CD14-positive monocyte (primary cell): ENCODE results near the gene APOC3. TPM values are rescaled to one million over a fixed set of nuclear protein-coding genes. Genes with fewer than 3 reads are reported as not detected.

Source experiments
- DNase-seq, 3 donors: peaks; one replicate each; pipeline ENCODE4 v3.0.0-alpha.2; 2011 to 2022
- H2AFZ ChIP-seq: 2 replicates; pipeline ENCODE4 v1.6.0; 2012; ENCODE audit warnings: mild to moderate bottlenecking, low read depth, low read length, inconsistent platforms; ENCODE audit not compliant: insufficient read depth, poor library complexity, severe bottlenecking
- H3K27ac ChIP-seq, 2 donors: 1 replicate in 1 of 2; 2 replicates in 1 of 2; pipeline ENCODE4 v1.5.1; 2012 to 2013; ENCODE audit warnings: low read length in 2 of 2, control low read depth in 1 of 2, inconsistent platforms in 1 of 2, low read depth in 1 of 2, mild to moderate bottlenecking in 1 of 2
- H3K27me3 ChIP-seq, 2 donors: one replicate each; pipeline versions ENCODE4 v1.6.0 to v1.6.1; 2011 to 2013; ENCODE audit warnings: low read length in 2 of 2; ENCODE audit not compliant: control insufficient read depth in 2 of 2, insufficient read depth in 2 of 2
- H3K36me3 ChIP-seq, 2 donors: replicated peaks in 1 of 2; 1 replicate in 1 of 2; 2 replicates in 1 of 2; pipeline versions ENCODE4 v1.5.1 to v1.6.1; 2012 to 2013; ENCODE audit warnings: low read length in 2 of 2, control low read depth in 1 of 2, inconsistent platforms in 1 of 2, mild to moderate bottlenecking in 1 of 2; ENCODE audit not compliant: insufficient read depth in 2 of 2, control insufficient read depth in 1 of 2
- H3K4me1 ChIP-seq, 2 donors: 1 replicate in 1 of 2; 2 replicates in 1 of 2; pipeline versions ENCODE4 v1.5.1 to v1.6.1; 2012 to 2013; ENCODE audit warnings: low read length in 2 of 2, control low read depth in 1 of 2, inconsistent platforms in 1 of 2, mild to moderate bottlenecking in 1 of 2, moderate library complexity in 1 of 2; ENCODE audit not compliant: insufficient read depth in 2 of 2, control insufficient read depth in 1 of 2
- H3K4me2 ChIP-seq: replicated peaks from 2 replicates; pipeline ENCODE3; 2012; ENCODE audit warnings: low read length, moderate library complexity, mild to moderate bottlenecking; ENCODE audit not compliant: poor library complexity, severe bottlenecking; ENCODE audit errors: extremely low read depth
- H3K4me3 ChIP-seq, 3 experiments: fragments of 200-600 bp in 1 of 3; sonication (generic) in 1 of 3; replicated peaks in 1 of 3; 1 replicate in 2 of 3; 2 replicates in 1 of 3; pipeline ENCODE4 v1.5.1; 2011 to 2013; ENCODE audit warnings: low read length in 3 of 3, mild to moderate bottlenecking in 3 of 3, control low read depth in 2 of 3, low read depth in 2 of 3, inconsistent platforms in 1 of 3, moderate library complexity in 1 of 3
- H3K79me2 ChIP-seq: 2 replicates; pipeline ENCODE4 v1.6.0; 2012; ENCODE audit warnings: mild to moderate bottlenecking, control low read depth, inconsistent platforms, low read length, moderate library complexity; ENCODE audit not compliant: insufficient read depth
- H3K9ac ChIP-seq: 2 replicates; pipeline ENCODE4 v1.6.0; 2017; ENCODE audit warnings: low read length, mild to moderate bottlenecking; ENCODE audit not compliant: insufficient read depth, poor library complexity, severe bottlenecking
- H3K9me3 ChIP-seq, 2 donors: replicated peaks in 1 of 2; 1 replicate in 1 of 2; 2 replicates in 1 of 2; pipeline versions ENCODE4 v1.5.1 to v1.6.1; 2012 to 2013; ENCODE audit warnings: low read length in 2 of 2, control low read depth in 1 of 2; ENCODE audit not compliant: control insufficient read depth in 1 of 2, insufficient read depth in 1 of 2
- H4K20me1 ChIP-seq: 2 replicates; pipeline ENCODE4 v1.6.0; 2012; ENCODE audit warnings: mild to moderate bottlenecking, low read length, control low read depth, moderate library complexity; ENCODE audit not compliant: insufficient read depth
- H3K27ac Mint-ChIP-seq, 7 donors: one replicate each; pipeline ENCODE4 v1.8.0; 2020; ENCODE audit warnings: mild to moderate bottlenecking in 7 of 7, mixed read lengths in 7 of 7, moderate library complexity in 6 of 7, inconsistent platforms in 2 of 7
- H3K27me3 Mint-ChIP-seq, 3 donors: one replicate each; pipeline ENCODE4 v1.8.0; 2021 to 2022; ENCODE audit warnings: low read depth in 3 of 3, mild to moderate bottlenecking in 3 of 3, mixed read lengths in 3 of 3, moderate library complexity in 3 of 3, inconsistent platforms in 1 of 3
- H3K36me3 Mint-ChIP-seq, 2 donors: one replicate each; pipeline ENCODE4 v1.8.0; 2020; ENCODE audit warnings: mixed read lengths in 2 of 2, inconsistent platforms in 1 of 2, mild to moderate bottlenecking in 1 of 2
- H3K4me1 Mint-ChIP-seq: one replicate; pipeline ENCODE4 v1.8.0; 2020; ENCODE audit warnings: mild to moderate bottlenecking, mixed read lengths
- H3K4me3 Mint-ChIP-seq, 2 donors: one replicate each; pipeline ENCODE4 v1.8.0; 2020; ENCODE audit warnings: mild to moderate bottlenecking in 2 of 2, mixed read lengths in 2 of 2, moderate library complexity in 1 of 2
- H3K9me3 Mint-ChIP-seq, 7 donors: one replicate each; pipeline ENCODE4 v1.8.0; 2020 to 2022; ENCODE audit warnings: mixed read lengths in 7 of 7, mild to moderate bottlenecking in 6 of 7, moderate library complexity in 6 of 7, inconsistent platforms in 2 of 7
- WGBS: methylation state at CpG from one replicate; pipeline ENCODE4 v1.1.5; 2013; ENCODE audit warnings: missing lambda C conversion rate; ENCODE audit not compliant: insufficient coverage; 5-methylcytosine and 5-hydroxymethylcytosine counted together
- intact Hi-C, 2 donors: fragments of 100-400 bp; cut with micrococcal nuclease; formaldehyde crosslinking; loops; one replicate each; pipeline versions ENCODE4 v1.15.0 to v1.15.1; 2023
- polyA plus RNA-seq, 3 donors: library from polyadenylated mRNA; depleted of rRNA in 1 of 3; unstranded in 2 of 3; stranded (reverse) in 1 of 3; fragments of 300-500 nt in 2 of 3; fragments of >200 nt in 1 of 3; fragmentation: Illumina TruSeq in 2 of 3; gene quantifications; 1 replicate in 2 of 3; 2 replicates in 1 of 3; pipeline ENCODE4 v1.2.3, GENCODE V29; 2012 to 2021
- TF ChIP-seq, protein P1 (sequence below): fragments of 200-600 bp; IDR thresholded peaks from one replicate; pipeline ENCODE4 v1.8.0; 2022; ENCODE audit warnings: antibody characterized with exemption, mild to moderate bottlenecking

Gene APOC3
- polyA plus RNA-seq, 3 donors, result not detected

- 98% methylated on average over 4 of the region's 5 CpGs for WGBS
- Histone ChIP-seq H3K9ac (no peak overlapping the region), H4K20me1 (peaks cover 5% of the 10 kb centered on the region), H3K27ac (no peak overlapping the region), H3K4me1 (no peaks in the 10 kb centered on the region), H3K9me3 (no peaks in the 10 kb centered on the region), H2AFZ (no peak overlapping the region), H3K79me2 (no peaks in the 10 kb centered on the region), H3K4me2 (no peak overlapping the region), H3K36me3 (peaks cover 96 to 100% of the 10 kb centered on the region in 2 donors), H3K27me3 (no peaks in the 10 kb centered on the region), H3K4me3 (no peak overlapping the region)
- Mint-ChIP-seq H3K4me3 (no peak overlapping the region), H3K36me3 (peaks cover 92 to 100% of the 10 kb centered on the region in 2 donors), H3K4me1 (no peaks in the 10 kb centered on the region), H3K27me3 (no peaks in the 10 kb centered on the region), H3K9me3 (no peaks in the 10 kb centered on the region), H3K27ac (no peak overlapping the region)
- TF ChIP-seq, protein P1, sequence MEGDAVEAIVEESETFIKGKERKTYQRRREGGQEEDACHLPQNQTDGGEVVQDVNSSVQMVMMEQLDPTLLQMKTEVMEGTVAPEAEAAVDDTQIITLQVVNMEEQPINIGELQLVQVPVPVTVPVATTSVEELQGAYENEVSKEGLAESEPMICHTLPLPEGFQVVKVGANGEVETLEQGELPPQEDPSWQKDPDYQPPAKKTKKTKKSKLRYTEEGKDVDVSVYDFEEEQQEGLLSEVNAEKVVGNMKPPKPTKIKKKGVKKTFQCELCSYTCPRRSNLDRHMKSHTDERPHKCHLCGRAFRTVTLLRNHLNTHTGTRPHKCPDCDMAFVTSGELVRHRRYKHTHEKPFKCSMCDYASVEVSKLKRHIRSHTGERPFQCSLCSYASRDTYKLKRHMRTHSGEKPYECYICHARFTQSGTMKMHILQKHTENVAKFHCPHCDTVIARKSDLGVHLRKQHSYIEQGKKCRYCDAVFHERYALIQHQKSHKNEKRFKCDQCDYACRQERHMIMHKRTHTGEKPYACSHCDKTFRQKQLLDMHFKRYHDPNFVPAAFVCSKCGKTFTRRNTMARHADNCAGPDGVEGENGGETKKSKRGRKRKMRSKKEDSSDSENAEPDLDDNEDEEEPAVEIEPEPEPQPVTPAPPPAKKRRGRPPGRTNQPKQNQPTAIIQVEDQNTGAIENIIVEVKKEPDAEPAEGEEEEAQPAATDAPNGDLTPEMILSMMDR, result no peak
- intact Hi-C loops, result no loop called here
- DNase-seq, result no peak
Measured at GRCh38 chr11:116864531-116864930, 34.8 kb downstream of the APOC3 start.

DNA sequence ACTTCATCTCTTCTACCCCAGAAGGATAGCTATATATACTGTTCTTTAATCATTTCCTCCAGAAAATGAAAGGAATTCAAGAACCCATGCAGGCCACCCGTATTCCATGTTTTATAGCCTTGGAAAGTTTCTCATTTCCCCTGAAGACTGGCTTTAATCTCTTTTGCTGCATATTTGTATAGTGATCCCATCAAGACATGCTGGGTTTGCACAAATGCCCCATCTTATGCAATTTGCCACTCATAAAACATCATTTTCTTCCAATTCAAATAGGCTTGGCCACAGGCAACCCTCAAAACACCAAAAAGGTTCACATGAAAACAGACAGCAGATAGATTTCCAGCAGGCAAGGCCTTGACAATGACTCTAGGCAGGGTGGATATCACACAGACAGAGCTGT is 36.0 kb downstream of the APOC3 start:
- Histone ChIP-seq H4K20me1 (peaks cover 15% of the 10 kb centered on the region), H3K36me3 (peaks cover 98 to 100% of the 10 kb centered on the region in 2 donors), H3K4me2 (no peak overlapping the region), H3K79me2 (no peaks in the 10 kb centered on the region), H3K9ac (no peak overlapping the region), H3K4me1 (no peaks in the 10 kb centered on the region), H3K4me3 (no peak overlapping the region), H2AFZ (no peak overlapping the region), H3K9me3 (no peaks in the 10 kb centered on the region), H3K27ac (peak overlapping the region in 1 of 2 donors; percentile 20), H3K27me3 (no peaks in the 10 kb centered on the region)
- 100% methylated on average over 1 of the region's 1 CpG for WGBS
- intact Hi-C loops, result no loop called here
- Mint-ChIP-seq H3K9me3 (no peaks in the 10 kb centered on the region), H3K27me3 (no peaks in the 10 kb centered on the region), H3K36me3 (peaks cover 96 to 100% of the 10 kb centered on the region in 2 donors), H3K27ac (no peak overlapping the region), H3K4me1 (no peaks in the 10 kb centered on the region), H3K4me3 (no peak overlapping the region)
- no peak for DNase-seq
- TF ChIP-seq, protein P1, result no peak
